Liver (tissue), 9 donors: ENCODE measurements around the gene GRID1. TPM values are rescaled to one million over a fixed set of nuclear protein-coding genes. Genes with fewer than 3 reads are reported as not detected.

Source experiments
- DNase-seq: peaks from one replicate; pipeline ENCODE4 v3.0.0-alpha.2; 2017; ENCODE audit warnings: low spot score
- H3K27ac ChIP-seq, 2 donors: one replicate each; pipeline ENCODE4 v1.7.0; 2013; ENCODE audit warnings: inconsistent platforms in 2 of 2, low read length in 2 of 2, control low read depth in 1 of 2, low read depth in 1 of 2, mild to moderate bottlenecking in 1 of 2
- H3K27me3 ChIP-seq, 4 donors: one replicate each; pipeline versions ENCODE4 v1.6.1 to v1.7.0; 2013; ENCODE audit warnings: low read length in 3 of 4, inconsistent platforms in 1 of 4, mild to moderate bottlenecking in 1 of 4, moderate library complexity in 1 of 4; ENCODE audit not compliant: control insufficient read depth in 4 of 4, insufficient read depth in 4 of 4
- H3K36me3 ChIP-seq, 4 donors: one replicate each; pipeline versions ENCODE4 v1.6.1 to v1.7.0; 2013; ENCODE audit warnings: low read length in 3 of 4, mild to moderate bottlenecking in 3 of 4, low read depth in 1 of 4, moderate library complexity in 1 of 4; ENCODE audit not compliant: control insufficient read depth in 4 of 4, insufficient read depth in 3 of 4
- H3K4me1 ChIP-seq, 4 donors: one replicate each; pipeline versions ENCODE4 v1.6.1 to v1.7.0; 2013; ENCODE audit warnings: low read length in 3 of 4, mild to moderate bottlenecking in 3 of 4, moderate library complexity in 1 of 4; ENCODE audit not compliant: control insufficient read depth in 4 of 4, insufficient read depth in 4 of 4
- H3K4me3 ChIP-seq, 3 donors: one replicate each; pipeline versions ENCODE4 v1.6.1 to v1.7.0; 2013; ENCODE audit warnings: low read length in 3 of 3, control low read depth in 1 of 3, low read depth in 1 of 3, mild to moderate bottlenecking in 1 of 3
- H3K9ac ChIP-seq, 2 donors: one replicate each; pipeline ENCODE4 v1.7.0; 2013; ENCODE audit warnings: low read length in 2 of 2, mild to moderate bottlenecking in 2 of 2, moderate library complexity in 2 of 2, control low read depth in 1 of 2, low read depth in 1 of 2
- H3K9me3 ChIP-seq, 4 donors: one replicate each; pipeline versions ENCODE4 v1.6.1 to v1.7.0; 2013; ENCODE audit warnings: low read length in 3 of 4; ENCODE audit not compliant: control insufficient read depth in 4 of 4
- ATF3 ChIP-seq: IDR thresholded peaks from 2 replicates; pipeline ENCODE4 v1.6.1; 2016; ENCODE audit warnings: antibody characterized with exemption
- CTCF ChIP-seq: fragments of 150-350 bp; IDR thresholded peaks from 2 replicates; pipeline ENCODE4 v1.5.1; 2017; ENCODE audit warnings: improper control_type of control experiment, low read depth, low read length; ENCODE audit not compliant: missing input control
- EGR1 ChIP-seq, 2 donors: IDR thresholded peaks; 2 replicates each; pipeline ENCODE4 v1.6.1; 2016 to 2018; ENCODE audit warnings: antibody characterized with exemption in 2 of 2, low read depth in 2 of 2
- FOXA1 ChIP-seq: IDR thresholded peaks from 2 replicates; pipeline ENCODE4 v1.6.1; 2016; ENCODE audit warnings: antibody characterized with exemption
- GABPA ChIP-seq, 2 donors: IDR thresholded peaks in 1 of 2; conservative IDR thresholded peaks in 1 of 2; 2 replicates each; pipeline ENCODE4 v1.6.1; 2016; ENCODE audit warnings: antibody characterized with exemption in 2 of 2, mild to moderate bottlenecking in 1 of 2, moderate library complexity in 1 of 2
- HNF4A ChIP-seq, 2 donors: conservative IDR thresholded peaks; 2 replicates each; pipeline ENCODE4 v1.6.1; 2016; ENCODE audit warnings: antibody characterized with exemption in 2 of 2, mild to moderate bottlenecking in 2 of 2
- HNF4G ChIP-seq: IDR thresholded peaks from 2 replicates; pipeline ENCODE4 v1.6.1; 2016; ENCODE audit warnings: antibody characterized with exemption
- JUND ChIP-seq, 2 donors: IDR thresholded peaks; 2 replicates each; pipeline ENCODE4 v1.6.1; 2016; ENCODE audit warnings: antibody characterized with exemption in 2 of 2
- MAX ChIP-seq: IDR thresholded peaks from 2 replicates; pipeline ENCODE4 v1.6.1; 2016; ENCODE audit warnings: antibody characterized with exemption
- NR2F2 ChIP-seq: IDR thresholded peaks from 2 replicates; pipeline ENCODE4 v1.6.1; 2016; ENCODE audit warnings: antibody characterized with exemption
- RAD21 ChIP-seq, 2 donors: IDR thresholded peaks; 2 replicates each; pipeline ENCODE4 v1.6.1; 2016; ENCODE audit warnings: antibody characterized with exemption in 2 of 2, mild to moderate bottlenecking in 2 of 2
- REST ChIP-seq: IDR thresholded peaks from 2 replicates; pipeline ENCODE4 v1.6.1; 2016; ENCODE audit warnings: antibody characterized with exemption, mild to moderate bottlenecking
- RXRA ChIP-seq, 2 donors: IDR thresholded peaks; 2 replicates each; pipeline ENCODE4 v1.6.1; 2017 to 2018; ENCODE audit warnings: antibody characterized with exemption in 2 of 2, mild to moderate bottlenecking in 1 of 2
- SP1 ChIP-seq: IDR thresholded peaks from 2 replicates; pipeline ENCODE4 v1.6.1; 2018; ENCODE audit warnings: antibody characterized with exemption, mild to moderate bottlenecking
- TAF1 ChIP-seq: conservative IDR thresholded peaks from 2 replicates; pipeline ENCODE4 v1.6.1; 2016; ENCODE audit warnings: antibody characterized with exemption, mild to moderate bottlenecking
- YY1 ChIP-seq: IDR thresholded peaks from 2 replicates; pipeline ENCODE4 v1.6.1; 2016; ENCODE audit warnings: antibody characterized with exemption, mild to moderate bottlenecking
- ZBTB33 ChIP-seq: IDR thresholded peaks from 2 replicates; pipeline ENCODE4 v1.6.1; 2016; ENCODE audit warnings: antibody characterized with exemption
- WGBS: extraction: QIAGEN DNeasy Blood & Tissue Kit; methylation state at CpG from one replicate; pipeline ENCODE4 v1.1.7; 2013; 5-methylcytosine and 5-hydroxymethylcytosine counted together
- polyA plus RNA-seq, 2 donors: library from polyadenylated mRNA; stranded (reverse) in 1 of 2; unstranded in 1 of 2; fragments of 200-250 nt in 1 of 2; fragments of >200 nt in 1 of 2; fragmentation: Nextera tagmentation in 1 of 2; extraction: Ambion mirVana in 1 of 2; gene quantifications; one replicate each; pipeline versions ENCODE4 v1.2.1 to v1.2.3, GENCODE V29; 2013 to 2015
- total RNA-seq, 2 donors: library from RNA; depleted of rRNA; stranded (reverse); fragments of >200 nt; gene quantifications; one replicate each; pipeline ENCODE4 v1.2.3, GENCODE V29; 2014
- donor health status: healthy.
- donor health status: healthy.
- donor health status: healthy.
- donor health status: healthy.
- donor health status: healthy.

The GRID1 gene
- total and polyA plus RNA-seq, 4 donors = 0.09 to 0.17 (median 0.14) TPM; not detected in 1

GRCh38 chr10:86392723-86393094 lies 26.1 kb upstream of the GRID1 start:
- Histone ChIP-seq H3K4me3 (no peak overlapping the region), H3K9me3 (no peaks in the 10 kb centered on the region), H3K4me1 (peaks cover 0 to 8% (median 4%) of the 10 kb centered on the region in 4 donors), H3K27me3 (no peaks in the 10 kb centered on the region), H3K27ac (no peak overlapping the region), H3K9ac (no peak overlapping the region), H3K36me3 (no peaks in the 10 kb centered on the region)
- 82% methylated on average over 7 of the region's 7 CpGs for WGBS
- TF ChIP-seq MAX = no peak
- no peak for TF ChIP-seq HNF4A (conservative IDR thresholded peaks at IDR 0.05)
- no peak for TF ChIP-seq NR2F2
- no peak for TF ChIP-seq CTCF
- no peak for TF ChIP-seq ATF3
- TF ChIP-seq REST = no peak
- TF ChIP-seq RAD21 (IDR thresholded peaks at IDR 0.05) = no peak
- TF ChIP-seq TAF1 = no peak
- no peak for TF ChIP-seq YY1
- TF ChIP-seq HNF4G = no peak
- no peak for TF ChIP-seq GABPA (IDR thresholded peaks at IDR 0.05 in 1 of 2, conservative IDR thresholded peaks at IDR 0.05 in 1 of 2)
- TF ChIP-seq EGR1 (IDR thresholded peaks at IDR 0.05; ENCODE audit: low read depth in 2 of 2) = no peak
- TF ChIP-seq JUND (IDR thresholded peaks at IDR 0.05) = no peak
- DNase-seq = no peak

GRCh38 chr10:86391986-86392722 lies 25.6 kb upstream of the GRID1 start:
- Histone ChIP-seq H3K27ac (no peak overlapping the region), H3K4me3 (no peak overlapping the region), H3K4me1 (peaks cover 0 to 8% (median 4%) of the 10 kb centered on the region in 4 donors), H3K9me3 (no peaks in the 10 kb centered on the region), H3K27me3 (no peaks in the 10 kb centered on the region), H3K36me3 (no peaks in the 10 kb centered on the region), H3K9ac (no peak overlapping the region)
- WGBS = 82% methylated on average over 12 of the region's 12 CpGs
- DNase-seq = no peak
- TF ChIP-seq SP1 (no peak), EGR1 (IDR thresholded peaks at IDR 0.05; ENCODE audit: low read depth in 2 of 2) (no peak), ATF3 (no peak), FOXA1 (no peak), ZBTB33 (no peak), TAF1 (no peak), RXRA (IDR thresholded peaks at IDR 0.05) (no peak), GABPA (IDR thresholded peaks at IDR 0.05 in 1 of 2, conservative IDR thresholded peaks at IDR 0.05 in 1 of 2) (no peak), MAX (no peak), JUND (IDR thresholded peaks at IDR 0.05) (no peak), CTCF (no peak), RAD21 (IDR thresholded peaks at IDR 0.05) (no peak), HNF4A (conservative IDR thresholded peaks at IDR 0.05) (no peak), YY1 (no peak)
